HG03439 (cell line): ENCODE results near the gene TMEM52B.
A peak's percentile ranks its signal among the peaks of the same experiment; 100 is the strongest.
"Not testable (repeated sequence)": the region's sequence is repeated elsewhere in the genome, so short reads cannot be mapped to it uniquely, and the experiment has no call there.

Source experiments
- ATAC-seq: cut with Tn5 transposase; IDR thresholded peaks from one replicate; pipeline ENCODE4 v1.9.1; 2021; ENCODE audit warnings: mild to moderate bottlenecking, moderate library complexity; ENCODE audit not compliant: unreplicated experiment

The TMEM52B gene

DNA sequence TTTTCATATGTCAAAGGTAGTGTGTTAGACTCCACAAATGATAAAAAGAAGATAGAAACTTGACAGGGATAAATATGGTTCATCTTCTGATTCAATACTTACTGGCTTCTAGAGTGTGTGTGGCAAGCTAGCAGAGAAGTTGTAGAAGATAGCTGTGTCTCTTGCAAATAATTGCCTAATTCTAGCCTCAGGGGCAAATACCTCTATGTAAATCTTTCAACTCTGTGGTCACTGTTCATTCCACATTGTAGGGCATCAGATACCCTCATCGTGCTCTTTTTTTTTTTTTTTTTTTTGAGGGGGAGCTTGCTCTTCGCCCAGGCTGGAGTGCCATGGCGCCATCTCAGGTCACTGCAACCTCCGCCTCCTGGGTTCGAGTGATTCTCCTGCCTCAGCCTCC is 8.6 kb upstream of the TMEM52B start:
- ATAC-seq = no peak

GRCh38 chr12:10171973-10172728 is 6.7 kb upstream of the TMEM52B start, which contains the start of gene OLR1:
Gene OLR1, minus strand, starts transcription at chr12:10172132. Its CDS starts 55 bp downstream, at chr12:10172077.
- no peak for ATAC-seq

GRCh38 chr12:10174986-10175614 is 3.7 kb upstream of the TMEM52B start:
- ATAC-seq = no peak

- no peak for ATAC-seq
These were observed 2.8 kb upstream of the TMEM52B start for GRCh38 chr12:10175846-10176636.

DNA sequence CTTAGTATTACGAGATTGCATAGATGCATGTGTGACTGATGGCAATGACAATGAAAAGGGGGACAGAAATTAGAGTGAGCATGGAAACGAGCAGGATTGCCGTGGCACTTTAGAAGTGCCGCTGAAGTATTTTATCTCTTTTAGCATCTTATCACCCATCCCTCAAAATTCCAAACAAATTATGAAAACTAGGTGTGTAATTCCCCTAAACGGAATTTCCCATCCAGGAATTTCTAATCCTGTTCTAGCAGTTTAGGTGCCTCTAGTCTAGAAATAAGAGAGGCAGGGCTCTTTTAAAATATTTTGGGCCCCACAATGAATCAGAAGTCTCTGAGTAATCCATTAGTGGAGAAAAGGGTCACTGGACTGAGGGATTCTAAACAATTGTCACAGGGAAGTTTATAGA is 947 bp downstream of the TMEM52B start:
- no peak for ATAC-seq

GRCh38 chr12:10182354-10183049 is 3.7 kb downstream of the TMEM52B start:
- ATAC-seq = no peak

GRCh38 chr12:10184261-10184843 is 5.5 kb downstream of the TMEM52B start:
- no peak for ATAC-seq

GRCh38 chr12:10186299-10186698 is 7.5 kb downstream of the TMEM52B start:
- no peak for ATAC-seq

DNA sequence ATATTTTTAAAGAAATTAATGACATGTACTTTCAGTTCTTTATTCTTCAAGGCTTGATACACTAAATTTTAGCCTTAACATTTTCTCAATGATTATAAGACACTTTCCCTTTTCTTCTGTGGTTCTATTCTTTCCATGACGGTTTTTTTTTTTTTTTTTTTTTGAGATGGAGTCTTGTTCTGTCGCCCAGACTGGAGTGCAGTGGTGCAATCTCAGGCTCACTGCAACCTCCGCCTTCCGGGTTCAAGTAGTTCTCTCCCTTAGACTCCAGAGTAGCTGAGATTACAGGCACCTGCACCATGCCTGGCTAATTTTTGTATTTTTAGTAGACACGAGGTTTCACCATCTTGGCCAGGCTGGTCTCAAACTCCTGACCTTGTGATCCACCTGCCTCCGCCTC is 8.1 kb downstream of the TMEM52B start:
- ATAC-seq = not testable (repeated sequence)

DNA sequence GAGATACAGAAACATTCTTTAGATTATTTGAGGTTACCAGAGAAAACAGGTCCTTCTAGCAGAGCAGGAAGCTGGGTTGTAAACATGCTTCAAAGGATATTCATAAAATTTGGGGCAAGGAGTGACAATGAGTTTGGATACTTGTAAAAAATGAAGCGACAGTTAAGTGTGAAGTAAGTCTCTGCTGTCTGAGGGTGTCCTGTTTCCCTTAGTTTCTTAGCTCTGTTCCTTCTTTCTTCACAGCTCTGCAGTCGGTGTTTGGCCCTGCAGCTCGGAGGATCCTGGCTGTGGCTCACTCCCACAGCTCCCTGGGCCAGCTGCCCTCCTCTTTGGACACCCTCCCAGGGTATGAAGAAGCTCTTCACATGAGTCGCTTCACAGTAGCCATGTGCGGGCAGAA is 10.8 kb downstream of the TMEM52B start:
- no peak for ATAC-seq

- peak; percentile 93 for ATAC-seq
These were observed 11.9 kb downstream of the TMEM52B start for GRCh38 chr12:10190558-10191388.

DNA sequence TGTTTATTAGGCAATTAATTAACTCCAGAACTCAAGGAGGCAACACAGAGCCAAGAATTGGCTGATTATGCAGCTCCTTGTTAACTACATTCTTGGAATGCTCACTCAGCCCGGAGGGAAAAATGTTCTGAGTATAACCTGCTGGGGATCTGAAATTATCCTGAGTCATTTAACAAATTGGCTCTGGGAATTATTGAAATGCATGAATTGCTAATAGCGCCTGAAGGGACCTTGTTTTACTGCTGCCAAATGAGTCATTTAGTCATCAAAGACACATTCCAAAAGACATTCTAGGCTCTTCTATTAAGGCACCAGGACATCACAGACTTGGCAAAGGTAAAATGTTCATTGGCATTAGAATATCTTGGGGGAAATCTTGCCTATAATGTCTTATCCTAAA is 13.0 kb downstream of the TMEM52B start:
- no peak for ATAC-seq

DNA sequence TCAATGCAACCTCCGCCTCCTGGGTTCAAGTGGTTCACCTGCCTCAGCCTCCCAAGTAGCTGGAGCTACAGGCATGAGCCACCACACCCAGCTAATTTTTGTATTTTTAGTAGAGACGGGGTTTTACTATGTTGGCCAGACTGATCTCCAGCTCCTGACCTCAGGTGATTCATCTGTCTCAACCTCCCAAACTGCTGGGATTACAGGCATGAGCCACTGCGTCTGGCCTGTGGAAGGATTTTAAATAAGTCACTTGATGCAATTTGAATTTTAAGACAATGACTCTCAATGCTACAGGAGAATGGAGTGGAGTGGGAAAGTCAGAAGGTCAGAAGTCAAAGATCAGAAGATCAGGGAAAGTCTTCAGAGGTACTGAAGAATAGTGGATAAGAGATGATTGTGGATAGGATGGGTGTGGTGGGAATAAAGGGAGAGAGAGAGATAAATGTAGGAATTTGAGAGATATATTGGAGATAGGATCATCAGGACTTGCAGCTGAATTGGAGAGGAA is 15.4 kb downstream of the TMEM52B start:
- no peak for ATAC-seq

DNA sequence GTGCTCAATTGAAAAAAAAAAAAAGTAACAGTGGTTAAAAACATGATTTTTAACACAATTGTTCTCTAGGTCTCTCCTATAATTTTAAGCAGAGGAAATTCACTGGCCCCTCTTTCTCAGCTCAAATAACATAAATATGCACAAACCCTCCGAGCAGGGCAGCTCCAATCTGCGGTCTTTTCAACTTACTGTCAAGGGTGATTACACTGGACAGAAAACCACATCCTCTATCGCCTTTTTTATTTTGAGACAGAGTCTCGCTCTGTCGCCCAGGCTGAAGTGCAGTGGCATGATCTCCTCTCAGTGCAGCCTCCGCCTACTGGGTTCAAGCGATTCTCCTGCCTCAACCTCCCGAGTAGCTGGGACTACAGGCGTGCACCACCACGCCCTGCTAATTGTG is 17.4 kb downstream of the TMEM52B start:
- ATAC-seq = no peak

DNA sequence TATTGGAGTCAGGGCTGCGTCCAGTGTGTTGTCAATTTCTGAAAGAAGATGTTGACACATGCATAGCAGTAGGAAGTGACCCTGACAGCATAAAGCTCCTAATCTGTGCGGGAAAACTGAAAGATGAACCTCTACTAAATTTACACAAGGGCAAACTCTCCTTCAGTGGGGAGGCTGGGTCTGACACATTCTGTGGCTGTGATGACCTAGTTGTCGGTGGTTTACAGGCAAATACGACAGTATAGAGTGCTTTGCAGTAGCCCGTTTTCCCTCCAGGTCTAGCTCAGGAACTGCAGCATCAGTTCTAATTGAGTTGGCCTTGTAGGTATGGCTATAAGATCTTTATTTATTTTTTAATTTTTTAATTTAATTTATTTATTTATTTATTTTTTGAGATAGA is 19.0 kb downstream of the TMEM52B start:
- no peak for ATAC-seq

DNA sequence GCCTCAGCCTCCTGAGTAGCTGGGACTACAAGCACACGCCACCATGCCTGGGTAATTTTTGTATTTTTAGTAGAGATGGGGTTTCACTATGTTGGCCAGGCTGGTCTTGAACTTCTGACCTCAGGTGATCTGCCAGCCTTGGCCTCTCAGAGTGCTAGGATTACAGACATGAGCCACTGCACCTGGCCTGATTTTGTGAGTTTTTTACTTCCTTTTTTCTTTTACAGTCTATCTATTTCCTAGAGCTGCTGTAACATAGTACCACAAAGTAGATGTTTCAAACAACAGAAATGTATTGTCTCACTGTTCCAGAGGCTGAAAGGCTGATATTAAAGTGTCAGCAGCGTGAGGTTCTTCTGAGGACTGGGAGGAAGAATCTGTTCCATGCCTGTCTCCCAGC is 25.7 kb downstream of the TMEM52B start:
- not testable (repeated sequence) for ATAC-seq

DNA sequence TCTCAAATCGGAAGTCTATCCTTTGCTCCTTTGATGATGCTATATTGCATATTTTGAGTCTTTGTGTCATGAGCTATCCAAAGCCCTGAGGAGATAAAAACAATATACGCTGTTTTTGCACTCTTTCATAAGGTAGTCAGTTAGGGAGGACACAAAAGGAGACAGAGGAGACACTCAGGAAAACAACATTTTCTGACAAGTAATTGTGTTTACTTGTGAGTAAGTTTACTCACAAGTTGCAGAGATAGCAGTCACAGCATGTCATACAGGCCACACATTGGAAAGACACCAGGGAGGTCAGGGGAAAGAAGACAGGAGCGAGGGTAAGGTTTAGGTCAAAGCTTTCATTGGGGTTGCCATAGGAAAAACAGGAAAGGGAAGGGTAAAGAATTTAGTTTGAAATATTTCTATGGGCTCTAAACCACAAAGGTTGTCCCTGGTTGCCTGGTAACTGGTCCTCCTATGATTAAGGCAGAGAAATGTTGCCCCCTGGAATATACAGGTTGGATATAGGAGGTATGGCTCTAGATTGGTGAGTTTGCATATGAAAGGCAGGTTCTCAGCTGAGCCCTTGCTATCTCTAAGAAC is 26.5 kb downstream of the TMEM52B start:
- no peak for ATAC-seq

DNA sequence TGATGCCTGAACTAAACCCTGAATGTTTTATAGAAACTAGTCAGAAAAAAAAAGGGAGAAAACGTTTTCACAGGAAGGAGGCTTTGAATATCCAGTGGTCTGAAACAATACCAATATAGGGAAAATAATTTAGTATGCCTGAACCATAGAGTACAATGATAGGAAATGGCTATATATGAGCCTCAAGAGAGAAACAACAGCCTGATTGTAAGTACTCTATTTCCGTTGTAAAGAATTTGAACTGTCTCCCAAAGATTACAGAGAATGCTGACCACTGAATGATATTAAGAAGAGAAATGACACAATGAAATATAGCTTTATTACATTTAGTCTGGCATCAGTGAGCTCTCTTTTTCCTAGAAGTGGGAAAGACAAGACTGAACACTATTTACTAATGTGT is 28.3 kb downstream of the TMEM52B start:
- ATAC-seq = no peak

DNA sequence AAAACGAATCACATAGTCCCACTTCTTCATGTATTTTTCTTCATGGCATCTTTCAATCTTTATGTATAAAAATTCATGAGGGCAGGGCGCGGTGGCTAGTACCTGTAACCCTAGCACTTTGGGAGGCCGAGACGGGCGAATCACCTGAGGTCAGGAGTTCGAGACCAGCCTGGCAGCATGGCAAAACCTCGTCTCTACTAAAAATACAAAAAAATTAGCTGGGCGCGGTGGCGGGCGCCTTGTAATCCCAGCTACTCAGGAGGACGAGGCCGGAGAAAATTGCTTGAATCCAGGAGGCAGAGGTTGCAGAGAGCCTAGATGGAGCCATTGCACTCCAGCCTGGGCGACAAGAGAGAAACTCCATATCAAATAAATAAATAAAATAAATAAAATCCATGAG is 31.4 kb downstream of the TMEM52B start:
- ATAC-seq = no peak
